B cell (primary cell): Measurements from ENCODE around the gene SAMD7. TPM values are rescaled to one million over a fixed set of nuclear protein-coding genes. Genes with fewer than 3 reads are reported as not detected.
A peak's percentile ranks its signal among the peaks of the same experiment; 100 is the strongest.

ENCODE experiments used
- ATAC-seq: fragments of 200-7000 bp; cut with Tn5 transposase; one replicate; pipeline ENCODE4 v1.10.0; 2021; ENCODE audit warnings: low read depth, mild to moderate bottlenecking, moderate number of reproducible peaks, moderate library complexity
- CTCF ChIA-PET: fragments of 350-600 bp; sonication (Branson Sonifier 250); formaldehyde crosslinking; loops from one replicate; lab custom pipeline; 2021; ENCODE audit warnings: antibody characterized with exemption, inconsistent platforms; lab: Charles Lee
- POLR2A ChIA-PET: fragments of 350-600 bp; sonication (Branson Sonifier 250); formaldehyde crosslinking; loops from one replicate; lab custom pipeline; 2021; ENCODE audit warnings: antibody characterized with exemption; lab: Charles Lee
- DNase-seq: peaks from one replicate; pipeline ENCODE4 v3.0.0; 2013
- H2AFZ ChIP-seq: 2 replicates; pipeline ENCODE4 v1.6.1; 2012; ENCODE audit warnings: mild to moderate bottlenecking, low read depth, low read length; ENCODE audit not compliant: insufficient read depth, poor library complexity, severe bottlenecking
- H3K27ac ChIP-seq, 2 donors: 1 replicate in 1 of 2; 2 replicates in 1 of 2; pipeline ENCODE4 v1.5.1; 2012 to 2013; ENCODE audit warnings: low read length in 2 of 2, mild to moderate bottlenecking in 2 of 2, moderate library complexity in 1 of 2
- H3K27me3 ChIP-seq, 4 experiments: fragments of 200-600 bp in 1 of 4; sonication (generic) in 1 of 4; replicated peaks in 1 of 4; 1 replicate in 2 of 4; 2 replicates in 2 of 4; pipeline versions ENCODE4 v1.6.1 to v1.7.0; 2013 to 2016; ENCODE audit warnings: low read length in 3 of 4, mild to moderate bottlenecking in 2 of 4, mixed read lengths in 1 of 4, moderate library complexity in 1 of 4; ENCODE audit not compliant: insufficient read depth in 4 of 4, control insufficient read depth in 3 of 4; ENCODE audit errors: control extremely low read depth in 1 of 4
- H3K36me3 ChIP-seq, 2 experiments: replicated peaks in 1 of 2; 1 replicate in 1 of 2; 2 replicates in 1 of 2; pipeline versions ENCODE4 v1.6.1 to v1.7.1; 2013; ENCODE audit warnings: low read length in 1 of 2; ENCODE audit not compliant: insufficient read depth in 2 of 2, control insufficient read depth in 1 of 2; ENCODE audit errors: control extremely low read depth in 1 of 2, extremely low read depth in 1 of 2
- H3K4me1 ChIP-seq, 2 donors: fragments of 200-600 bp in 1 of 2; sonication (generic) in 1 of 2; 1 replicate in 1 of 2; 2 replicates in 1 of 2; pipeline versions ENCODE4 v1.5.1 to v1.6.1; 2013 to 2017; ENCODE audit warnings: low read length in 2 of 2; ENCODE audit not compliant: control insufficient read depth in 2 of 2, insufficient read depth in 2 of 2
- H3K4me2 ChIP-seq: replicated peaks from 2 replicates; pipeline ENCODE3; 2012; ENCODE audit warnings: mild to moderate bottlenecking, low read depth, low read length; ENCODE audit not compliant: poor library complexity, severe bottlenecking
- H3K4me3 ChIP-seq, 5 experiments: fragments of 200-600 bp in 1 of 5; sonication (generic) in 1 of 5; 1 replicate in 3 of 5; 2 replicates in 2 of 5; pipeline versions ENCODE4 v1.5.1 to v1.7.0; 2011 to 2016; ENCODE audit warnings: low read length in 4 of 5, mild to moderate bottlenecking in 4 of 5, low read depth in 2 of 5, control low read depth in 1 of 5, moderate library complexity in 1 of 5; ENCODE audit not compliant: insufficient read depth in 1 of 5; ENCODE audit errors: control extremely low read depth in 1 of 5, extremely low read depth in 1 of 5
- H3K79me2 ChIP-seq: fragments of 200-600 bp; sonication (generic); one replicate; pipeline ENCODE4 v1.6.0; 2016; ENCODE audit warnings: low read length; ENCODE audit not compliant: control insufficient read depth, insufficient read depth
- H3K9ac ChIP-seq: fragments of 200-600 bp; sonication (generic); 2 replicates; pipeline ENCODE4 v1.6.1; 2017; ENCODE audit warnings: mild to moderate bottlenecking, low read length, moderate library complexity
- H3K9me3 ChIP-seq, 3 donors: one replicate each; pipeline versions ENCODE4 v1.6.1 to v1.7.1; 2013; ENCODE audit warnings: low read length in 2 of 3; ENCODE audit not compliant: control insufficient read depth in 2 of 3, insufficient read depth in 1 of 3; ENCODE audit errors: control extremely low read depth in 1 of 3
- H4K20me1 ChIP-seq: 2 replicates; pipeline ENCODE4 v1.6.0; 2012; ENCODE audit warnings: mild to moderate bottlenecking, low read length; ENCODE audit not compliant: insufficient read depth, control insufficient read depth, poor library complexity, severe bottlenecking
- H3K27ac Mint-ChIP-seq: one replicate; pipeline ENCODE4 v1.8.0; 2021; ENCODE audit warnings: mixed read lengths
- H3K27me3 Mint-ChIP-seq: one replicate; pipeline ENCODE4 v1.8.0; 2021; ENCODE audit warnings: mixed read lengths
- H3K4me1 Mint-ChIP-seq: one replicate; pipeline ENCODE4 v1.8.0; 2021; ENCODE audit warnings: mixed read lengths
- H3K4me3 Mint-ChIP-seq: one replicate; pipeline ENCODE4 v1.8.0; 2021; ENCODE audit warnings: mixed read lengths
- H3K9me3 Mint-ChIP-seq: one replicate; pipeline ENCODE4 v1.8.0; 2022; ENCODE audit warnings: mixed read lengths; ENCODE audit not compliant: insufficient read depth
- EZH2 ChIP-seq: IDR thresholded peaks from 2 replicates; pipeline ENCODE4 v1.6.1; 2012; ENCODE audit warnings: borderline replicate concordance, low read depth, mild to moderate bottlenecking, moderate library complexity, low read length; ENCODE audit not compliant: insufficient read depth, poor library complexity, severe bottlenecking
- WGBS: methylation state at CpG from one replicate; pipeline ENCODE4 v1.1.5; 2013; ENCODE audit warnings: missing lambda C conversion rate; ENCODE audit not compliant: insufficient coverage; 5-methylcytosine and 5-hydroxymethylcytosine counted together
- intact Hi-C: fragments of 100-400 bp; cut with micrococcal nuclease; formaldehyde crosslinking; loops from one replicate; pipeline ENCODE4 v1.10.0; 2022
- polyA plus RNA-seq: library from polyadenylated mRNA; depleted of rRNA; stranded (reverse); fragments of >200 nt; gene quantifications from 2 replicates; pipeline ENCODE4 v1.2.3, GENCODE V29; 2012
- total RNA-seq, 2 donors: library from RNA; stranded (reverse); fragments of 120-200 nt in 1 of 2; gene quantifications; 1 replicate in 1 of 2; 2 replicates in 1 of 2; pipeline versions ENCODE4 v1.2.3 to v1.2.4, GENCODE V29; 2013 to 2022
- TF ChIP-seq, protein P1 (sequence below): fragments of 200-600 bp; IDR thresholded peaks from one replicate; pipeline ENCODE4 v1.8.0; 2022; ENCODE audit warnings: antibody characterized with exemption, mild to moderate bottlenecking

Gene SAMD7
- total and polyA plus RNA-seq, 2 donors (not counting 1 experiment from before 2014, with no cell fraction given) = not detected

GRCh38 chr3:169930843-169931242 lies 19.5 kb downstream of the SAMD7 start:
- peak overlapping the region; percentile 76 for H3K27ac Mint-ChIP-seq
- no peak for ATAC-seq
- Histone ChIP-seq H3K4me1 (peaks cover 49 to 53% of the 10 kb centered on the region in 2 donors), H3K9me3 (peaks cover 0 to 7% (median 0%) of the 10 kb centered on the region in 3 donors), H3K27ac (peak overlapping the region; percentile 83 to 86), H3K4me3 (no peak overlapping the region), H4K20me1 (no peaks in the 10 kb centered on the region), H3K79me2 (peaks cover 15% of the 10 kb centered on the region), H3K27me3 (no peaks in the 10 kb centered on the region), H3K36me3 (no peaks in the 10 kb centered on the region), H3K4me2 (peak overlapping the region; percentile 68), H2AFZ (no peak overlapping the region), H3K9ac (no peak overlapping the region)
- peaks cover 52% of the 10 kb centered on the region for H3K4me1 Mint-ChIP-seq
- POLR2A ChIA-PET = interaction anchor here (0.7 to 4.5 kb wide), 2 partner anchors 36 to 225 kb away, joined by 5 to 95 read pairs; partner anchors contain the start of gene SEC62
- 100% methylated on average over 2 of the region's 3 CpGs for WGBS
- TF ChIP-seq EZH2 = no peak
- TF ChIP-seq, protein P1, sequence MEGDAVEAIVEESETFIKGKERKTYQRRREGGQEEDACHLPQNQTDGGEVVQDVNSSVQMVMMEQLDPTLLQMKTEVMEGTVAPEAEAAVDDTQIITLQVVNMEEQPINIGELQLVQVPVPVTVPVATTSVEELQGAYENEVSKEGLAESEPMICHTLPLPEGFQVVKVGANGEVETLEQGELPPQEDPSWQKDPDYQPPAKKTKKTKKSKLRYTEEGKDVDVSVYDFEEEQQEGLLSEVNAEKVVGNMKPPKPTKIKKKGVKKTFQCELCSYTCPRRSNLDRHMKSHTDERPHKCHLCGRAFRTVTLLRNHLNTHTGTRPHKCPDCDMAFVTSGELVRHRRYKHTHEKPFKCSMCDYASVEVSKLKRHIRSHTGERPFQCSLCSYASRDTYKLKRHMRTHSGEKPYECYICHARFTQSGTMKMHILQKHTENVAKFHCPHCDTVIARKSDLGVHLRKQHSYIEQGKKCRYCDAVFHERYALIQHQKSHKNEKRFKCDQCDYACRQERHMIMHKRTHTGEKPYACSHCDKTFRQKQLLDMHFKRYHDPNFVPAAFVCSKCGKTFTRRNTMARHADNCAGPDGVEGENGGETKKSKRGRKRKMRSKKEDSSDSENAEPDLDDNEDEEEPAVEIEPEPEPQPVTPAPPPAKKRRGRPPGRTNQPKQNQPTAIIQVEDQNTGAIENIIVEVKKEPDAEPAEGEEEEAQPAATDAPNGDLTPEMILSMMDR = no peak
- H3K4me3 Mint-ChIP-seq = peak overlapping the region; percentile 33
- H3K9me3 Mint-ChIP-seq = no peaks in the 10 kb centered on the region
- CTCF ChIA-PET = interaction anchor here (1.0 to 8.1 kb wide), 16 partner anchors 8 to 168 kb away, joined by 3 to 181 read pairs (median 8); partner anchors contain the start of genes GPR160 and SEC62
- H3K27me3 Mint-ChIP-seq = no peaks in the 10 kb centered on the region
- DNase-seq = peak; percentile 12
- intact Hi-C loops = loop anchor here (1.0 to 5.0 kb wide), 3 partner anchors 68 to 159 kb away; partner anchors contain the start of gene MYNN
